GM12872 (cell line): ENCODE results near the gene ACBD4.

ENCODE experiments used
- TF ChIP-seq, protein P1 (sequence below): IDR thresholded peaks from 3 replicates; pipeline ENCODE4 v1.5.1; 2011; ENCODE audit warnings: low read depth, mild to moderate bottlenecking, low read length, moderate library complexity; ENCODE audit not compliant: insufficient read depth

ACBD4 gene

DNA sequence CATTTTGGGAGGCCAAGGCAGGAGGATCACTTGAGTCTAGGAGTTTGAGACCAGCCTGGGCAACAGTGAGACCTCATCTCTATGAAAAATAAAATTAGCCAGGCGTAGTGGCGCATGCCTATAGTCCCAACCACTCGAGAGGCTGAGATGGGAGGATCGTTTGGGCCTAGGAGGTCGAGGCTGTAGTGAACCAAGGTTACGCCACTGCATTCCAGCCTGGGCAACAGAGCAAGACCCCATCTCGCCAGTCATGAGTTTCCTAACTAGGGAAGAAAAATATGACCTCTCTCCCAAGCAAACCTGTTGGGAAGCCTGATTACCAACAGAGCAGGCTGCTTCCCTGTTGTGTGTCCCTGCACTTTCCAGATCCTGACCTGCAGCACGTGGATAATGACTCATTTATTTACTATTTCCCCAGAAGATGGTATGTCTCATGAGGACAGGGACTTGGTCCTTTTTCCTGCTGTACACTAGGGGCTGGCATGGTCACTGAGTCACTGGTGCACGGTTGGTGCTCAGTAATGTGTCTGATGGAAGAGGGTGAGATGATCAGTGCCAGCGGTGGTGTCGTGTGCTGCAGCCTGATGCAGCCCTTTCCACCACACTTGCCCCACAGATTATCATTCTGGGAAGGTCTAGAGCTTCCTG lies 43.6 kb upstream of the ACBD4 start:
- TF ChIP-seq, protein P1, sequence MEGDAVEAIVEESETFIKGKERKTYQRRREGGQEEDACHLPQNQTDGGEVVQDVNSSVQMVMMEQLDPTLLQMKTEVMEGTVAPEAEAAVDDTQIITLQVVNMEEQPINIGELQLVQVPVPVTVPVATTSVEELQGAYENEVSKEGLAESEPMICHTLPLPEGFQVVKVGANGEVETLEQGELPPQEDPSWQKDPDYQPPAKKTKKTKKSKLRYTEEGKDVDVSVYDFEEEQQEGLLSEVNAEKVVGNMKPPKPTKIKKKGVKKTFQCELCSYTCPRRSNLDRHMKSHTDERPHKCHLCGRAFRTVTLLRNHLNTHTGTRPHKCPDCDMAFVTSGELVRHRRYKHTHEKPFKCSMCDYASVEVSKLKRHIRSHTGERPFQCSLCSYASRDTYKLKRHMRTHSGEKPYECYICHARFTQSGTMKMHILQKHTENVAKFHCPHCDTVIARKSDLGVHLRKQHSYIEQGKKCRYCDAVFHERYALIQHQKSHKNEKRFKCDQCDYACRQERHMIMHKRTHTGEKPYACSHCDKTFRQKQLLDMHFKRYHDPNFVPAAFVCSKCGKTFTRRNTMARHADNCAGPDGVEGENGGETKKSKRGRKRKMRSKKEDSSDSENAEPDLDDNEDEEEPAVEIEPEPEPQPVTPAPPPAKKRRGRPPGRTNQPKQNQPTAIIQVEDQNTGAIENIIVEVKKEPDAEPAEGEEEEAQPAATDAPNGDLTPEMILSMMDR: no peak

DNA sequence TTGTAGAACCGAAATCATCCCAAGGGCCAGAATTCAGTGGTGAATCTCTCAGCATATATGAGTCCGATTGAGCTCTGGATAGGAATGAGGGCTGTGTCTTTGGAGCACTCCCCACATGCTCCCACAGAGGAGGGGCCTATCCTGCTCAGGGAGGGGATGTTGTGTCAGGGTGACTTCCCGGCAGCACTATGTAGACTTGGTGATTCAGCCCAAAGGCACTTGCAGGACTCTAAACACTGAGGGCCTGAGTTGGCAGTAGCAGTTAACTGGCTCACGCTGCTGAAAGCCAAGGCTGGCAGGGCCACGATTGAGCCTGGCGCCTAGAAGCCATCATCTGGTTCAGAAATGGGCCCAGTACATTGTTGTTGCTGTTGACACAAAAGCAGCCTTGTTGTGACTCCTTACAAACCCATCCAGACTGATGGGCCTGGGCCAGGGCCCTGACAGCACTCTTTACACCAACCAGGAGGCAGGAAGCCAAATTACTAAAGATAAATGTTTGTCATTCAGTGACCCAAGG lies 42.5 kb upstream of the ACBD4 start:
- TF ChIP-seq, protein P1: no peak

DNA sequence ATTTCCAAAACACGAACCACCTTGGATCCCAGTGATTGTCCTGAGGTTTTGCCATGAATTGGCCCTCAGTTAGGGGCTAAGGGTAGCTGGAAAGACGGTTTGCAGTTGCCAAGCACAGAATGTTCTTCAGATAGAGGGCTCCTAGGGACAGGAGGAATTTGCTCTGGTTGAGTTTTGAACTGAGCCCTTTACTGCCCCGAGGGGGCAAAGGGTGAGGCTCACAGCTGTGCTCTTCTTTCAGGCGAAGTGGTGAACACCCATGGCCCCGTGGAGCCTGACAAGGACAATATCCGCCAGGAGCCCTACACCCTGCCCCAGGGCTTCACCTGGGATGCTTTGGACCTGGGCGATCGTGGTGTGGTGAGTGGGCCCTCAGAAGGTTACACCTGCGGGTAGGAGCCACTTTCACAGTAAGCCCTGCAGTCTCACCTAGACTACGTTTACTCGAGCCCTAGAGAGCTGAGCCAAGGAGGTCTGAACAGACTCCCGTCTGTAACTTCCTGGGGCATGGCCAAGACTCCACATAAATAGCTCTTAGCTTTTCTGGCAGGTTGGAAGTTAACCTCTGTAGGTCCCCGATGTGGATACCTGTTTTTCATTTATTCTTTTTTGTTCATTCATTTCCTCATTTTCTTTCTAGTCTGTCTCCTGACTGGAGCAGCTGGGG lies 41.9 kb upstream of the ACBD4 start:
- TF ChIP-seq, protein P1: no peak

DNA sequence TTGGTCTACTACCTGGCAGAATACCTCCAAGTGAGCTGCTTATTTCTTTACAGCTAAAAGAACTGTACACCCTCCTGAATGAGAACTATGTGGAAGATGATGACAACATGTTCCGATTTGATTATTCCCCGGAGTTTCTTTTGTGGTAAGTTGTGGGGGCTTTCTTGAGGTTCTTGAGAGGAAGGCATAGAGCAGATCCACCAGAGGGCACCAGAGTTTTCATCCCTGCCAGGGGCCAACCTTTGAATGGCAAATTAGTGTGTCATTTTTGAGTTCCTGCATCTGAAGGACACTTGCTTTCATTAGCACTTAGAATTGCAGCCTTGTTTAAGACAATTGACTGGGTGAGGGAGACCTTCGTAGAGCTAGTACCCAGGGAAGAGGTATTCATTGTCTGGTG lies 39.3 kb upstream of the ACBD4 start:
- TF ChIP-seq, protein P1: peak; percentile 58

DNA sequence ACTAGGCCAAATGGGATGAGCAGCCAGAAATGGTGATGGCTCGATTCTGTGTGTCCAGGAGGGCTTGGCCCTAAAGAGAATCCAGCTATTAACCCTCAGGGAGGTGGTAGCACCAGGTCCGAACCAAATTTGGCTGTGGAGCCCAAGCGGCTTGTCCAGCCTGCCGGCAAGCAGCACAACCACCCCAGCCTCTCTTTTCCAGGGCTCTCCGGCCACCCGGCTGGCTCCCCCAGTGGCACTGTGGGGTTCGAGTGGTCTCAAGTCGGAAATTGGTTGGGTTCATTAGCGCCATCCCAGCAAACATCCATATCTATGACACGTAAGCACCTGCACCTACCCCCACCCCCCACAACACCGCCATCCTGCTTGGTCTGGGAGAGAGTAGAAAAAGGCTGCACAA lies 38.6 kb upstream of the ACBD4 start:
- TF ChIP-seq, protein P1: no peak

DNA sequence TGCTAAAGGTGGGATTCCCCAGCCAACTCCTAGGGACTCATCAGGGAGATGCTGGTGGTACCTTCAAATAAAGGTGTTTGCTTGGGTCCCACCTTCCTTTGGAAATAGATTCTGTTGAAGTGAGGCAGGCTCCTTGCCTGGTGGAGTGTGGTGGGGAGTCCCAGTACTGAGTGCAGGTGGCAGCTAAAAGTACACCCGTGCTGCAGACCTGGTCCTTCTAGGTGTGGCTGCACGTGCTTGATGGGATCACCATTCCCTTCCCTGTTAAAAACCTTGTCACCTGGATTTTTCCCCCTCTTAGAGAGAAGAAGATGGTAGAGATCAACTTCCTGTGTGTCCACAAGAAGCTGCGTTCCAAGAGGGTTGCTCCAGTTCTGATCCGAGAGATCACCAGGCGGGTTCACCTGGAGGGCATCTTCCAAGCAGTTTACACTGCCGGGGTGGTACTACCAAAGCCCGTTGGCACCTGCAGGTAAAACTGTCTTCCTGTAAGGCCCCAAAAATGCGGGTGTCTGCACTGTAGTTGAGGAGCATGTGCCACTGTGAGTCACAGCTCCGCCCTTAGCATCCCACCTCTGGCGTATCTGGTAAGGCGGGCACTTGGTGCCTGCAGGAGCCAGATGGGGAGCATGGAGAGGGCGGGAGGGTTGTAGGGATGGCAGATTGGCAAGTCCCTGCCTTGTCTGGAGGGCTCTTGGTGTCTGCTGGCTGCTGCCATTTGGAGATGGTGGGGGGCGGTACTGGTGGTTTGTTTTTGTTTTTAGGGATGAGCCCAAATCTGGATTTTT lies 37.2 kb upstream of the ACBD4 start:
- TF ChIP-seq, protein P1: no peak
